PC-3 (cell line): ENCODE results near the gene GRK6. TPM values are rescaled to one million over a fixed set of nuclear protein-coding genes. Genes with fewer than 3 reads are reported as not detected.

Experiments used
- ATAC-seq: fragments of 200-7000 bp; cut with Tn5 transposase; 2 replicates; pipeline ENCODE4 v1.9.1; 2020; ENCODE audit warnings: mild to moderate bottlenecking, moderate library complexity
- BruUV-seq: library from RNA; stranded (reverse); fragments of 400-500 nt; replicated peaks from 2 replicates; lab custom pipeline; 2021; lab: Mats Ljungman, UMichigan
- CTCF ChIA-PET: fragments of 300-600 bp; sonication (Branson Sonifier 250); formaldehyde crosslinking; loops from one replicate; lab custom pipeline; 2022; ENCODE audit warnings: antibody characterized with exemption; lab: Charles Lee
- POLR2A ChIA-PET: fragments of 300-600 bp; sonication (Branson Sonifier 250); formaldehyde crosslinking; loops from one replicate; lab custom pipeline; 2022; ENCODE audit warnings: antibody characterized with exemption; ENCODE audit not compliant: unreplicated experiment; lab: Charles Lee
- DNase-seq: peaks from one replicate; pipeline ENCODE4 v3.0.0-alpha.2; 2015
- H2AFZ ChIP-seq: fragments of 300-600 bp; sonication (generic); 2 replicates; pipeline ENCODE4 v1.6.0; 2016; ENCODE audit warnings: antibody characterized with exemption, low read length
- H3F3A ChIP-seq: fragments of 300-600 bp; sonication (generic); one replicate; pipeline ENCODE4 v1.6.0; 2017; ENCODE audit warnings: antibody characterized with exemption, low read length, control low read depth, mild to moderate bottlenecking; ENCODE audit not compliant: unreplicated experiment
- H3K27ac ChIP-seq: fragments of 300-600 bp; sonication (generic); 2 replicates; pipeline ENCODE4 v1.5.1; 2016; ENCODE audit warnings: mild to moderate bottlenecking, low read length
- H3K27me3 ChIP-seq: fragments of 300-600 bp; sonication (generic); 2 replicates; pipeline ENCODE4 v1.6.1; 2016; ENCODE audit warnings: low read length, mixed read lengths
- H3K36me3 ChIP-seq: fragments of 300-600 bp; sonication (generic); 2 replicates; pipeline ENCODE4 v1.6.1; 2016; ENCODE audit warnings: low read depth, mixed run types, low read length, mixed read lengths
- H3K4me1 ChIP-seq: fragments of 300-600 bp; sonication (generic); 2 replicates; pipeline ENCODE4 v1.5.1; 2016; ENCODE audit warnings: low read length; ENCODE audit not compliant: insufficient read depth
- H3K4me2 ChIP-seq: fragments of 300-600 bp; sonication (generic); 2 replicates; pipeline ENCODE4 v1.6.0; 2016; ENCODE audit warnings: low read length
- H3K4me3 ChIP-seq: fragments of 300-600 bp; sonication (generic); 2 replicates; pipeline ENCODE4 v1.5.1; 2016; ENCODE audit warnings: mild to moderate bottlenecking, low read length, mixed read lengths
- H3K79me2 ChIP-seq: fragments of 300-600 bp; sonication (generic); 2 replicates; pipeline ENCODE4 v1.6.1; 2017; ENCODE audit warnings: low read length, mixed read lengths
- H3K9ac ChIP-seq: fragments of 300-600 bp; sonication (generic); 2 replicates; pipeline ENCODE4 v1.6.0; 2016; ENCODE audit warnings: mild to moderate bottlenecking, low read length
- H3K9me2 ChIP-seq: fragments of 300-600 bp; sonication (generic); replicated peaks from 2 replicates; pipeline ENCODE4 v1.6.1; 2016; ENCODE audit warnings: mixed run types, low read length, mixed read lengths
- H3K9me3 ChIP-seq: fragments of 300-600 bp; sonication (generic); 2 replicates; pipeline ENCODE4 v1.6.1; 2016; ENCODE audit warnings: low read length, mixed read lengths
- H4K20me1 ChIP-seq: fragments of 300-600 bp; sonication (generic); 2 replicates; pipeline ENCODE4 v1.6.1; 2016; ENCODE audit warnings: low read length, mixed read lengths
- EZH2 ChIP-seq: fragments of 300-600 bp; sonication (generic); IDR thresholded peaks from one replicate; pipeline ENCODE4 v1.6.1; 2017; ENCODE audit warnings: antibody characterized with exemption, mild to moderate bottlenecking, low read length; ENCODE audit not compliant: unreplicated experiment
- EZH2phosphoT487 ChIP-seq: fragments of 300-600 bp; sonication (generic); IDR thresholded peaks from 2 replicates; pipeline ENCODE4 v1.6.1; 2018; ENCODE audit warnings: mild to moderate bottlenecking, antibody characterized with exemption, low read length, borderline replicate concordance
- intact Hi-C: fragments of 100-400 bp; cut with micrococcal nuclease; formaldehyde crosslinking; loops from 2 replicates; pipeline ENCODE4 v1.9.0; 2023
- total RNA-seq: library from RNA; depleted of rRNA; stranded (reverse); fragments of >200 nt; gene quantifications from 2 replicates; pipeline ENCODE4 v1.2.3, GENCODE V29; 2014
- TF ChIP-seq, protein P1 (sequence below): fragments of 300-600 bp; sonication (generic); conservative IDR thresholded peaks from 2 replicates; pipeline ENCODE4 v1.5.1; 2017; ENCODE audit warnings: antibody characterized with exemption, low read depth, mild to moderate bottlenecking, low read length

The GRK6 gene
- total RNA-seq, 1 experiment from 2014 or later: 69.9 TPM

DNA sequence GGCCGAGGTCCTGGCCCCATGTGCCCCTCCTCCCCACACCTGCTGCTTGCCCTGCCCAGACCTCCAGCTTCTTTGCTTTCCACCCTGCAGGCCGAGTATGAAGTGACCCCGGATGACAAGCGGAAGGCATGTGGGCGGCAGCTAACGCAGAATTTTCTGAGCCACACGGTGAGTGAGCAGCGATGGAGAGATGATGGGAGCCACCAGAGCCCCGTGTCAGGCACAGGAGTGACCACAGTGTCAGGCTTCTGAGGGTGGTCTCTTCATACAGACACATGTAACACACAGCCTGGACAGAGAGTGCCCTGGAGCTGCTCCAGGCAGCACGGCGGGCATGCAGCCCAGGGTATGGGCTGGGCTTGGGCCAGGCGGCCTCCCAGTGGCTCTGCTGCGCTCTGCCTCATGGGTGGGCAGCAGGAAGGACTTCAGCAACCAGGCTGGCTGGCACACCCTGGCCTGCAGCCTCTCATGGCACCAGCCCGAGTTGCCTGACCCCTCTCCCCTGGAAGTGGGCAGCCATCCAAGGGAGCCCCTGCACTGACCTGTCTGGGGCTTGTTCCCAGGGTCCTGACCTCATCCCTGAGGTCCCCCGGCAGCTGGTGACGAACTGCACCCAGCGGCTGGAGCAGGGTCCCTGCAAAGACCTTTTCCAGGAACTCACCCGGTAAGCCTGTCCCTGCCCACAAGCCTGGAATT lies 5.8 kb downstream of the GRK6 start:
- POLR2A ChIA-PET: interaction anchor here (0.6 kb wide), 1 partner anchor 895 kb away, joined by 3 read pairs; the partner anchor contains the start of gene RNF44
- Histone ChIP-seq H3K36me3 (peaks cover 11% of the 10 kb centered on the region; the same call in 1 of the 2 replicates), H3K4me2 (no peak overlapping the region), H3K27ac (no peak overlapping the region), H3K4me1 (peaks cover 8% of the 10 kb centered on the region), H3F3A (no peaks in the 10 kb centered on the region), H4K20me1 (0 out of 2 replicates have a peak, but pooled peaks cover 5% of the 10 kb centered on the region), H3K9ac (no peak overlapping the region), H3K4me3 (no peak overlapping the region), H3K79me2 (peaks cover 25% of the 10 kb centered on the region), H3K9me2 (no peaks in the 10 kb centered on the region), H2AFZ (no peak overlapping the region), H3K9me3 (no peaks in the 10 kb centered on the region), H3K27me3 (no peaks in the 10 kb centered on the region)
- ATAC-seq (no peak), DNase-seq (no peak)
- CTCF ChIA-PET: no interaction called here
- TF ChIP-seq EZH2 (no peak), EZH2phosphoT487 (no peak)
- TF ChIP-seq, protein P1, sequence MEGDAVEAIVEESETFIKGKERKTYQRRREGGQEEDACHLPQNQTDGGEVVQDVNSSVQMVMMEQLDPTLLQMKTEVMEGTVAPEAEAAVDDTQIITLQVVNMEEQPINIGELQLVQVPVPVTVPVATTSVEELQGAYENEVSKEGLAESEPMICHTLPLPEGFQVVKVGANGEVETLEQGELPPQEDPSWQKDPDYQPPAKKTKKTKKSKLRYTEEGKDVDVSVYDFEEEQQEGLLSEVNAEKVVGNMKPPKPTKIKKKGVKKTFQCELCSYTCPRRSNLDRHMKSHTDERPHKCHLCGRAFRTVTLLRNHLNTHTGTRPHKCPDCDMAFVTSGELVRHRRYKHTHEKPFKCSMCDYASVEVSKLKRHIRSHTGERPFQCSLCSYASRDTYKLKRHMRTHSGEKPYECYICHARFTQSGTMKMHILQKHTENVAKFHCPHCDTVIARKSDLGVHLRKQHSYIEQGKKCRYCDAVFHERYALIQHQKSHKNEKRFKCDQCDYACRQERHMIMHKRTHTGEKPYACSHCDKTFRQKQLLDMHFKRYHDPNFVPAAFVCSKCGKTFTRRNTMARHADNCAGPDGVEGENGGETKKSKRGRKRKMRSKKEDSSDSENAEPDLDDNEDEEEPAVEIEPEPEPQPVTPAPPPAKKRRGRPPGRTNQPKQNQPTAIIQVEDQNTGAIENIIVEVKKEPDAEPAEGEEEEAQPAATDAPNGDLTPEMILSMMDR: no peak
- BruUV-seq: no TSS peak
- intact Hi-C loops: no loop called here

DNA sequence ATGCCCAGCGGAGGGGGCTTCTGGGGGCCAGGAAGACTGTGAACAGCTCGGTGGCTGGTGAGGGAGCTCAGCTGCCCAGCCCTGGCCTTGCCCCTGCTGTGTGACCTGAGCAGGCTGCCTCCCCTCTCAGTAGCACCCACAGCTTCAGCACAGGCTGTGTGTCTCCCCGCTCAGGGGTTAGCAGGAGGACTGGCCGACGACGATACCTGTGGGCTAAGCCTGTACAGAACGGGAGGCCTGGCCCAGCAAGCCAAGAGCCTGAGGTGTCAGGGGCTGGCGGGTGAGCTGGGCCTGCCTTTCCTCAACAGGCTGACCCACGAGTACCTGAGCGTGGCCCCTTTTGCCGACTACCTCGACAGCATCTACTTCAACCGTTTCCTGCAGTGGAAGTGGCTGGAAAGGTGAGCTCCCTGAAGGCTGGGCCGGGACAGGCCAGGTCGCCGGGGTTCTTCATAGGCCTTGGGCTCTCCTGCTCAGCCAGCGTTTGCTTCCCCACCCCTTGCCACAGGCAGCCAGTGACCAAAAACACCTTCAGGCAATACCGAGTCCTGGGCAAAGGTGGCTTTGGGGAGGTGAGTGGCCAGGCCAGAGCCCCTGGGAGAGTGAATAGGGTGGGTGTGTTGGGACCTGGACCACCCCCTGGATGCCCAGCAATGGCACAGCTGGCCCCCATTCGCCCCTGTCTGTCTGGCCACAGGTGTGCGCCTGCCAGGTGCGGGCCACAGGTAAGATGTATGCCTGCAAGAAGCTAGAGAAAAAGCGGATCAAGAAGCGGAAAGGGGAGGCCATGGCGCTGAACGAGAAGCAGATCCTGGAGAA lies 6.6 kb downstream of the GRK6 start:
- intact Hi-C loops: no loop called here
- no peaks in the 10 kb centered on the region for H3K9me2 ChIP-seq
- POLR2A ChIA-PET: no interaction called here

More for the DNA sequence above, 6.6 kb downstream of the GRK6 start:
- Histone ChIP-seq H3K4me3 (no peak overlapping the region), H3K27ac (no peak overlapping the region), H4K20me1 (0 out of 2 replicates have a peak, but pooled peaks cover under 1% of the 10 kb centered on the region), H2AFZ (no peak overlapping the region), H3K9me3 (no peaks in the 10 kb centered on the region), H3F3A (no peaks in the 10 kb centered on the region), H3K36me3 (peaks cover 12% of the 10 kb centered on the region; the same call in 1 of the 2 replicates), H3K27me3 (no peaks in the 10 kb centered on the region), H3K4me1 (peaks cover under 1% of the 10 kb centered on the region), H3K9ac (no peak overlapping the region), H3K4me2 (no peak overlapping the region), H3K79me2 (peaks cover 17% of the 10 kb centered on the region)
- DNase-seq (no peak), ATAC-seq (no peak)
- CTCF ChIA-PET: no interaction called here
- BruUV-seq: no TSS peak
- TF ChIP-seq, protein P1: no peak
- TF ChIP-seq EZH2 (no peak), EZH2phosphoT487 (no peak)
